Measurements from ENCODE around the gene SHISA9.

The SHISA9 gene

DNA sequence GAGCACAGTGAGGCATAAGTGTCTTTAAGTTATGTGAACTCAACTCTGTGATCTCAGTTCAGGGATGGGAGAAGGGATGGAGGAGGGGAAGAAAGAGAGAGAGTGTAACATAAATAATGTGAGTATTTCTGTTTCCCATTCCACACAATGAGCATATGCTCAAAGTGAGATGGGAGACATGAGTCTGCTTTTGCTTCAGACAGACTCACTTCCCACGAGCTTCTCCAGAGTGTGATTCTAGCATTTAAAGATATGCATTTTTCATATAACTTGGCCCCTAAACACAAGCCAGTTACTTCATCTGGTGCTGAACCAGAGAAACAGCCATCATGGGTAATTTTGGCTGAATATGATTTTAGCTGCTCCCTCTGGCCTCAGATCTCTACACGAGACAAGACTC is 35.0 kb downstream of the SHISA9 start:
- no peak for DNase-seq (ENCODE audit: low read depth)
- TF ChIP-seq, protein P1, sequence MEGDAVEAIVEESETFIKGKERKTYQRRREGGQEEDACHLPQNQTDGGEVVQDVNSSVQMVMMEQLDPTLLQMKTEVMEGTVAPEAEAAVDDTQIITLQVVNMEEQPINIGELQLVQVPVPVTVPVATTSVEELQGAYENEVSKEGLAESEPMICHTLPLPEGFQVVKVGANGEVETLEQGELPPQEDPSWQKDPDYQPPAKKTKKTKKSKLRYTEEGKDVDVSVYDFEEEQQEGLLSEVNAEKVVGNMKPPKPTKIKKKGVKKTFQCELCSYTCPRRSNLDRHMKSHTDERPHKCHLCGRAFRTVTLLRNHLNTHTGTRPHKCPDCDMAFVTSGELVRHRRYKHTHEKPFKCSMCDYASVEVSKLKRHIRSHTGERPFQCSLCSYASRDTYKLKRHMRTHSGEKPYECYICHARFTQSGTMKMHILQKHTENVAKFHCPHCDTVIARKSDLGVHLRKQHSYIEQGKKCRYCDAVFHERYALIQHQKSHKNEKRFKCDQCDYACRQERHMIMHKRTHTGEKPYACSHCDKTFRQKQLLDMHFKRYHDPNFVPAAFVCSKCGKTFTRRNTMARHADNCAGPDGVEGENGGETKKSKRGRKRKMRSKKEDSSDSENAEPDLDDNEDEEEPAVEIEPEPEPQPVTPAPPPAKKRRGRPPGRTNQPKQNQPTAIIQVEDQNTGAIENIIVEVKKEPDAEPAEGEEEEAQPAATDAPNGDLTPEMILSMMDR (IDR thresholded peaks at IDR 0.05; ENCODE audit: control insufficient read depth, insufficient read depth, low read depth, low read length, missing control alignments): no peak
- H3K4me3 ChIP-seq (ENCODE audit: control insufficient read depth, low read depth, low read length): no peak overlapping the region

DNA sequence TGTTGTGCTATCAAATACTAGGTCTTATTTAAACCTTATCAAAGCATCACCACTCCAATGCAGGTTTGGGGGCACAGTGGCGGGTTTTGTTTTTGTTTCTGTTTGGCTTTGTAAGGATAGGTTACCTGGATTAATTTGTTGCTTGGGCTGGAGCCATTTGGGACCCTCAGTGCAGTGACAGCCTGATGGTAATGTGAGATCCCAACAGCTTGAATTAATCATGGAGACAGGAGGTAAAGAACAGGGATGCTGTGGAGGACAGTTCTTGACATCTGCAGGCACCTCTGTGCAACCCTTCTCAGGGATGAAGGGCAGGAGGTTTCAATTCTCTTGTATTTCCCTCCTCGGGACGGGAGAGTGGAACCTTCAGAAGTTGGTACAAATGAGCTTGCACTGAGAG is 40.5 kb downstream of the SHISA9 start:
- no peak for DNase-seq (ENCODE audit: low read depth)
- no peak overlapping the region for H3K4me3 ChIP-seq (ENCODE audit: control insufficient read depth, low read depth, low read length)
- TF ChIP-seq, protein P1 (IDR thresholded peaks at IDR 0.05; ENCODE audit: control insufficient read depth, insufficient read depth, low read depth, low read length, missing control alignments): no peak

DNA sequence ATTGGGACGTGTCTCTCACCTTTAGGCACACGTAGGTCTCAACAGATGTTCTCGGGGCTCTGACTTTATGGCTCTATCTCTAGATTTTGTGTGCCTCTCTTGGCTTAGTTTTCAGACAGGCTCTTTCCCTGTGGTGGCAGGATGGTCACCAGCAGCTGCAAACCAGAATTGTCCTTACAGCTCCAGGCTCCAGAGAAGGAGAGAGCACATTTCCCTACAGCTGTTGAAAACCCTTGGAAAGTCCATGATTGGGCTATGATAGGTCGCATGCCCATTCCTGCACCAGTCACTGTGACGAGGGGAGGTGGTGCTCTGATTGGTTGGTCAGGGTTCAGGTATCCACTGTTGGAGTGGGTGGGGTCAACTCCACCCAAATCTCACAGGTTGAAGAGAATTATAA is 41.5 kb downstream of the SHISA9 start:
- TF ChIP-seq, protein P1 (IDR thresholded peaks at IDR 0.05; ENCODE audit: control insufficient read depth, insufficient read depth, low read depth, low read length, missing control alignments): no peak
- H3K4me3 ChIP-seq (ENCODE audit: control insufficient read depth, low read depth, low read length): no peak overlapping the region
- no peak for DNase-seq (ENCODE audit: low read depth)

DNA sequence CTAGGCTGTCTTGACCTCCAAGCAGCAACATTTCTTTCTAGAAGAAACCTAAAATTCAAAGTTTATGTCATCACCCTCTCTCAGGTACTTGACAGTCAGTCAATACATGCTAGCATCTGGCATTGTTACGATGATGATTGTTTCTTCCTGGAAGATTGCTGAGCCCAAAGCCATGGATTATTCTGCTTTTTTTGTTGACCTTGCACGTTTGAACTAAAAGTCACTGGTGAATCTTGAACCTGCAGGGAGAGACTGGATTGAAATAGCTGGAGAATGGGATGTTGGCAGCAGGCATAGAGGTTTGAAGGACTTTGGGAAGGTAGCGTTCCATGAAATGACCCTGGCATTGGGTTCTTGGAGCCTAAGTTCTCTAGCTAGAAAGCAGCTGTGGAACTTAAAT is 42.9 kb downstream of the SHISA9 start:
- DNase-seq (ENCODE audit: low read depth): no peak
- H3K4me3 ChIP-seq (ENCODE audit: control insufficient read depth, low read depth, low read length): no peak overlapping the region
- TF ChIP-seq, protein P1 (IDR thresholded peaks at IDR 0.05; ENCODE audit: control insufficient read depth, insufficient read depth, low read depth, low read length, missing control alignments): no peak

DNA sequence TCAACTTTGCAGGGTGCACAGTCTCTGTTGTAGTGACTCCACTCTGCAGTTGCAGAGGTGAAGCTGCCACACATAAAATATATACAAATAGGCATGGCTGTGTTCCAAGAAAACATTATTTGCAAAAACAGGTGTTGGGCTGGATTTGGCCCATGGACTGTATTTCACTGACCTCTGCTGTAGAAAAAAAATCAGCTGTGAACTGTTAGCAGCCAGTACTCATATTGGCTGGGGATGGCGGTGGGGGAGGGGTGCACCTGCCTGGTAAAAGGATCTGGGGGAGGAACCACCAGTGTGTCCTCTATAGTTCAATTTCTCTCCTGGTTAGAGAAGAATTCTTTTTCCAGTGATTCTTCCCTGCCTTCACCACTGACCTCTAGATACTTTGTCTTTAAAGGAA is 50.0 kb downstream of the SHISA9 start:
- TF ChIP-seq, protein P1 (IDR thresholded peaks at IDR 0.05; ENCODE audit: control insufficient read depth, insufficient read depth, low read depth, low read length, missing control alignments): no peak

DNA sequence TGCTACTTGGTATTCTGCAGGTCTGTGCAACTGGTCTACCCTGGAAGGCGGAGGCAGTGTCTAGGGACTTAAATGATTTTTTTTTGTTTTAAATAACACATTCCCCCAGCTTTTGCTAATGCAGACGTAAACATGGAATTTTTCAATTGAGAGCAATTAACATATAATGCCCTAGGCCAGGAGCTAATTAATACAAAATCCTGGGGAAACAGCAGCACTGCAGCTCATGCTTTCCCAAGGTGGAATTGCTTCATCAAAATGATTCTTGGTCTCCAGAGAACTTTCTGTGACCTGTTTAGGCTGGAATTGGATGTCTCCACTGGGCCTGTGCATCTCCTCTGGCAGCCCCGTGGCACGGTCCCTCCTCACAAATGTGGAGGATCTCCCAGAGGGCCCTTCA is 50.6 kb downstream of the SHISA9 start:
- H3K4me3 ChIP-seq (ENCODE audit: control insufficient read depth, low read depth, low read length): no peak overlapping the region
- DNase-seq (ENCODE audit: low read depth): no peak
- TF ChIP-seq, protein P1 (IDR thresholded peaks at IDR 0.05; ENCODE audit: control insufficient read depth, insufficient read depth, low read depth, low read length, missing control alignments): no peak

More for the DNA sequence above, 50.0 kb downstream of the SHISA9 start:
- no peak for DNase-seq (ENCODE audit: low read depth)
- H3K4me3 ChIP-seq (ENCODE audit: control insufficient read depth, low read depth, low read length): no peak overlapping the region

DNA sequence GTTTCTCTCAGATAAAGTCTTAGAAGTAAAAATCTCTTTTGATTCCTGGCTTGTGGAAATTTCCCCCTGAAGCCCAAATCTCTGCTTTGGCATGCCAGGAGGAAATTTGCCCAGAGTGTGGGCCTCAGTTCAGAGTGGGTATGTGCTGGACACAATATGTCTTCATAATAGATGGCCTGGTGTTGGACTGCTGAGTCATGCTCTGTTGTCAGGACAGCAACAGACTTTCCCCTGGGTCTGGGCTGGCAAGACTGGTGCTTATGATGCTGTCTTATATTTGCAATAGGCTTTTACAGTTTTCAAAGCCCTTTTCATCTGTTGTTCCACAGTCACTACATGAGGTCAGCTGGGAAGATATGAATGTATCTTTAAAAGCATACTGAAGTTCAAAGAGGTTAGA is 57.0 kb downstream of the SHISA9 start:
- TF ChIP-seq, protein P1 (IDR thresholded peaks at IDR 0.05; ENCODE audit: control insufficient read depth, insufficient read depth, low read depth, low read length, missing control alignments): no peak
- no peak for DNase-seq (ENCODE audit: low read depth)
- no peak overlapping the region for H3K4me3 ChIP-seq (ENCODE audit: control insufficient read depth, low read depth, low read length)

Data from AG09309 (cell line).